ENCODE measurements around the gene WDR47.
"Not testable (repeated sequence)": the region's sequence is repeated elsewhere in the genome, so short reads cannot be mapped to it uniquely, and the experiment has no call there.

Gene WDR47

DNA sequence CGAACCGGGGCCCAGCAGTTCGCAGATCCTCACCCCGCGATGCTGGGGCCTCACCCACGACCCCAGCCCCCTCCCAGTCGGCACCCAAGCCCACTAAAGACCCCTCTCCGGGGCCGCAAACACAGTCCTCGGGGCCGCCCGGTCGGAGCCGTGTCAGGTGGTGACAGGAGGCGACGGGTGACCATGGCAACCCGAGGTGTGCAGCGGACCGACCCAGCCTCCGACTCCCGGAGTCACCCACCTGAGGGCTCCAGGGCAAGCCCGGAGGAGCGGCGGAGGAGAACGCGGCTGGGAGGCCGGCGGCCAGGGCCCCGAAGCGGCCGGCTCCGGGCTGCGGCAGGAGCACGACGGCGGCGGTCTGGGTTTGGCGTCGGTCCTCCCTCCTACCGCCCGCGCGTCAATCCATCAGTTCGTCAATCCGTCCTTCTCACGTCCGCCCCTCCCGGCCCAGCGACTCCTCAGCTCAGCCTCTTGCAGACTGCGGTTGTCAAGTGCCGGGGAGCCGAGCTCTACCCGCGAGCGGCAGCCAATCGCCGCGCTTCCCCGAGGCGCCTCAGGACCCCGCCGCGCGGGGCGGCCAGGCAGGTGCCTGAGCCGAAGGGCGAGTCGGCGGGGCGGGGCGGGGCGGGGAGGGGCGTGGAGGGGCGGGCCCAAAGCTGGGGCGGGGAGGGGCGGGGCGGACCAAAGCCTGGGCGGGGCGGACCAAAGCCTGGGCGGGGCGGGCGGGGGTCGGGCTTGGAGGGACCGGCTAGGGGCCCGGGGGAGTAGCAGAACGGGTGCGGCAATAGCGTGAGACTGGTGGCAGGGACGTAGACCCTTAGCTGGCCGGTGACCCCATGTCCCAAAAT is at the start of gene WDR47:
WDR47 (minus strand) TSS at position 482 of the 848 bp plus-strand sequence. CDS start 18,590 bp downstream, outside the sequence.
- DNase-seq, result peak; percentile 97

DNA sequence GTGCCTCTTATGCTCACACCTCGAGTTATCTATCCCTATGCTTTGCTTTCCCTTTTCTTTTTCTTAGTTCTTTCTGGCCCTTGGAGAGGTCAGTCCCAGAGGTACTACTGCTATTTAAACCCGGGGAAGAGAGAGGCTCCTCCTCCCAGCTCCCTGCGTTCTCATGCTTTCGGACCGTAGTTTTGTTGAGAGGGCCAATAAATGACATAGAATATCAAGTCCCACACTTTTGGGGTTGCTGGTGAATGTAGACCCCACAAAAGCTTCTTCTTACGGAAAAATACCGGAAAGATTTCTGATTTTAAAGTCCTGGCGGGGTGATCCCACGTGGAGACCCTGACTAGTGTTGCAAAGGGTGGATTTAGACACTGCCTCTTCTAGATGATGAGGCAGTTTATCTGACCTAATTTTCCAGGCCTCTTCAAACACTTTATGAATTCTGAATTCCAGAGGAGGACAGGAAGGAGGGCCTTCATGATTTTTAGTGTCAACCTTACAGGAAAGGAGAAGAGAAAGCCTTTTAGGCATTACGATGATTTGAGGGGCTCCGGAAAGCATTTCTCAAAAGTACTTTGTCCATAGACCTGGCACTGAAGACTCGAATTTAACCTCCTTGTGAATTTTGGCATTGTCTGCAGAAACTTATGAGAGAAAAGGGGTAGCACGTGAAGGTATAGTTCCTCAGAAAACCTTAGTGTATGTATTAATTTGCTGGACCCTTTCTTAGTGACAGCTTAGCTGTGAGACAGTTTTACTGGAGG is 49.4 kb upstream of the WDR47 start:
- no peak for DNase-seq

DNA sequence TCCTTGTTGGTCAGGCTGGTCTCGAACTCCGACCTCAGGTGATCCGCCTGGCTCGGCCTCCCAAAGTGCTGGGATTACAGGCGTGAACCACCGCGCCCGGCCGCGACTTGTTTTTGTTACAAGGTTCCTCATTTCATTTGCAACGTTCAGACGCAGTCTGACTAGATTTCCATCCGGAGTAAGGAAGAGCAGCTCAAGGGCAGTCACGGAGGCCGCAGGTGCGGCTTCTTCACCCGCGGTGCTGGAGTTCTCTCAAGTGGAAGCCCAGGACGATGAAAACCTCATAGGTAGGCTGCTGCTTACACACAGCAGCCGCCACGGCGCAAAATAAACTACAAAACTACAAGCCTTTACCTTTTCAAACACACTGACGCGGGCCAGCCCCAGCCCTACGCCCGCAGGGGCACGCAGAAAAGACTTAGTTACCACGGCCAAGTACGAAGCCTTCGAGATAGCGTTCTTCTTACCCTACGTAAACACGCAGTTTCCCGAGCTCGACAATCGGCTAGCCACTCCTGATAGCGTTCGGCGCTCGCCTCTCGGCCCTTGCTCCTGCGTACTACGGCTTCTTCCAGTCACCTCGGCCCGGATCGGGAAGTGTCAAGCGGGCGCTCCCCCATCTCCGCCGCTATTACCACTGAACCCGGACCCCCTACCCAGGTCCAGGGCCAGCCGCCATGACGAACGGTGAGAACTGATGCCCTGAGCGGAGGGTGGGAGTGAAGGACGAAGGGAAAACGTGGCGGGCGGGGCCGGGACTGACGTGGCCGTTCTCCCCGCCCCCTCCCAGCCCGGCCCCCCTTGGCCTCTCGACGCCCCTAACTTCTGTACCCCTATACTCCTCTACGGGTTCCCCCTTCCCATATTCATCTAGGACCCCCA is 48.5 kb upstream of the WDR47 start, which contains the start of gene TMEM167B:
TMEM167B (plus strand) TSS at position 569 of the 882 bp plus-strand sequence; CDS start at position 678, 109 bp downstream.
- peak; percentile 90 for DNase-seq

DNA sequence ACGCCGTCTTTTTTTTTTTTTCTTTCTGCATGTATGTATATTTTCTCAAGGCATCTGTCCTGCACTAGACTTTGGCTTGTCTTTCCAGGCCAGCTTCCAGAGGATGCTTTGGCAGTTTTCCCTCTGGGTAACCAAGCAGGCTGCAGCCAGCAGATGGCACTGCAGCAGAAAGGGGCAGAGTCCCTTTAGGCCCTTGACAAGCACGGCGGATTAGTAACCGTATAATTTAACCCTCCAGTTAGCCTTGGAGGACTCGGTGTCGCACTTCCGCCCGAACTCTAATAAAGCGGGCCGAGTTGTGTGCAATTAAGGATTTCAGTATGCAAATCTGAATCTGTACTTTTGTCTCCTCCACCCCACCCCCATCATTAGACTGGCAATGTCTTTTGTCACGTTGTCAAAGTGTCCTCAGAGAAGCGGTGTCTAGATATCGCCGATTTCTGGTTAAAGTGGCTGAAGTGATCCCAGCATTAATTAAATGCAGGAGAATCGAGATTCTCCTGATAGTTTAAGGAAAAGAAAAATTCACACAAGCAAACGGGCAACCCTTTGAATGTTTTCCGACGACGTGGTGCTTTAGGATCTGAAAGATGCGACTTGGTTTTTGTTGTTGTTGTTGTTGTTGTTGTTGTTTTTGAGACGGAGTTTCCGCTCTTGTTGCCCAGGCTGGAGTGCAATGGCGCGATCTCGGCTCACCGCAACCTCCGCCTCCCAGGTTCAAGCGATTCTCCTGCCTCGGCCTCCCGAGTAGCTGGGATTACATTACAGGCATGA is 47.5 kb upstream of the WDR47 start:
- DNase-seq, result peak; percentile 51

DNA sequence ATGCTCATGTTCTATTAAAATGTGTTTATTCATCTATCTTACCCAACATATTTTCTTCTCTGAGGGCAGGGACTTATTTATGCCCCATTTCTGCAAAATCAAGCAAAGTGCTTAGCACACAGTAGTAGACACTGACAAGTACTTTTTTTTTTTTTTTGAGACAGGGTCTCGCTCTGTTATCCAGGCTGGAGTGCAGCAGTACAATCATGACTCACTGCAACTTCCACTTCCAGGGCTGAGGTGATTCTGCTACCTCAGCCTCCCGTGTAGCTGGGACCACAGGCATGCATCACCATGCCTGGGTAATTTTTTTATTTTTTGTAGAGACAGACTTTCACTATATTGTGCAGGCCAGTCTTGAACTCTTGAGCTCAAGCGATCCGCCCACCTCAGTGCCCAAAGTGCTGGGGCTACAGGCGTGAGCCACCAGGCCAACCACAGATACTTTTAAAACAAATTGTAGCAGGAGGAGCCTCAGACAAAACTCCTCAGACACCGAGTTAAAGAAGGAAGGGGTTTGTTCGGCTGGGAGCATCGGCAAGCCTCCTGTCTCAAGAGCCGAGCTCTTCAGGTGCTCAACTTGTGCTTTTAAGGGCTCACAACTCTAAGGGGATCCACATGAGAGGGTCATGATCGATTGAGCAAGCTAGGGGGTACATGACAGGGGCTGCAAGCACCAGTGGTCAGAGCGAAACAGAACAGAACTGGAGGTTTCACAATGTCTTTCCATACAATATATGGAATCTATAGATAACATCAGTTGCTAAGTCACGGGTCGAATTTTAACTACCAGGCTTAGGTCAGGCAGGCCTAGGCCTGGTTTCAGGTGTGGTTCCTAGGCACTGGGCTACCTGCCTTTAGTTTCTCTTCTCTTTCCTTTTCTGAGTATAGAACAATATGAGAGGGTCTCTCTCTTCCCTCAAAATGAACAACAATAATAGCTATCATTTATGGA is 42.9 kb upstream of the WDR47 start:
- DNase-seq, result no peak

DNA sequence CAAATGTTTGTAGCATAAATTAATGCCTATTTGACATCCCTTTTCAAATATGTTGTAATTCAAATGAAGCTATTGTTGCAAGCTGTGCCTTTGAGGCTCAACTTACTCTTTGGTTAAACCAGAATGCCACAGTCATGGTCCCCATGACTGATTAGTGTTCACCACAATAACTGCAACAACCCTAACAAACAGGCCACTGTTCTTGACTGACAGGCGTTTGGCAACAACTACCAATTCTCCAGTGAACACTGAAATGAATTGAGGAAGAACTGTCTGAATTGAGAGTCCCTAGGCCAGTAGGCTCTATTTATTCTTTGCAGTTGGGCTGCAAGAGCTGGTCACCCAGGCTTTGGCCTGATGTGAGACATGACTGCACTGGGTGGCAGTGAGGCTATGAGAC is 42.0 kb upstream of the WDR47 start:
- no peak for DNase-seq

DNA sequence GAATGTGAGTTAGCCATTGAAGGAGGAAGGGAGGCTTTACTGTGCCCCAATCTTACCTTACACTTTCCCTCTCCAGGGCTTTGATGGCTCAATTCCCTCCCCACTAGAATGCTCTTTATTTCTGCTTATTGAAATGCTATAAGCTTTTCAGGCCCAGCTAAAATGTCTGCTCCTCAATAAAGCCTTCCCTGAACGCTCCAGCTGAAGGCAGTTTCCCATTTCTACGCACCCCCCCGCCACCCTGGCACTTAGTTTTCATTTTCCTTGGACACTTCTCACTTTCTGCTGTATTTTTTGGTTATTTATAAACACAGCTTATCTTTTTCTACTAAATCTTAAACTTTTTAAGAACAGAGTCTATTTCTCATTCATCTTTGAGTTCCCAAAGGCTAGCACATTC is 41.6 kb upstream of the WDR47 start:
- DNase-seq, result no peak

DNA sequence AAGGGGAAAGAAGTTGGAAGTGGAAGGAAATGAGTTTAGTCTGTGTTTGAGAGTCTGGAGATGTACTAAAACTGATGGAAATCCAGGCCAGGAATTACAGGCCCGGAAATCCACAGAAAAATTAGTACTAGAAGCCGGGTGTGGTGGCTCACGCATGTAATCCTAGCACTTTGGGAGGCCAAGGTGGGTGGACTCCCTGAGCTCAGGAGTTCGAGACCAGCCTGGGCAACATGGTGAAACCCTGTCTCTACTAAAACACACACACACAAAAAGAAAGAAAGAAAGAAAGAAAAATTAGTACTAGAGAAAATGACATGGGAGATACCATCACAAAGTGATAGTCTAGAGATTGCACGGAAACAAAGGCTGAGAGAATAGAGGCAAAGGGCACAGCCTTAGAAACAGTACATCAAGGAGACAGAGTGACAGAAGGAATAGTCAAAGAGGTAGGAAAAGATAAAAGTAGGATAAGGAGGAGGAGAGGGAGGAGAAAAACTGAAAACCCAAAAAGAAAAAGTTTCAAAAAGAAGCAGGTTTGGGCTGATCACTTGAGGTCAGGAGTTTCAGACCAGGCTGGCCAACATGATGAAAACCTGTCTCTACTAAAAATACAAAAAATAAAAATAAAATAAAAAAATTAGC is 38.7 kb upstream of the WDR47 start:
- DNase-seq, result no peak

DNA sequence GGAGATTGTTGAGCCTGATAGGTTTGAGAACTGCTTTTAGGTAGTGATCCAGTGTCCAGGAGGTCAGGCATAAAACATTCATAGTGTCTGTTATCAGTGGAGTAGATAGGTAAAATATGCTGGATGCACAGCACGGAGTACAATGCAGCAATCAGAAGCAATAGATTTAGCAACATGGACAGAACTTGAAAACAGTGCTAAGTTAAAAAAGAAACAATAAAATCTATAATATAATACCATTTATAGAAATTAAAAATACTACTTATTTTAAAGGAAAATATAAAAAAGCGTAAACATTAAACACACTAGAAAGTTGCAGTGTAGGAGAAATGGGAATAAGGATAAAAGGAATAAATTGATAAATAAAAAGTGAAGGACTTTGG is 37.3 kb upstream of the WDR47 start:
- no peak for DNase-seq

DNA sequence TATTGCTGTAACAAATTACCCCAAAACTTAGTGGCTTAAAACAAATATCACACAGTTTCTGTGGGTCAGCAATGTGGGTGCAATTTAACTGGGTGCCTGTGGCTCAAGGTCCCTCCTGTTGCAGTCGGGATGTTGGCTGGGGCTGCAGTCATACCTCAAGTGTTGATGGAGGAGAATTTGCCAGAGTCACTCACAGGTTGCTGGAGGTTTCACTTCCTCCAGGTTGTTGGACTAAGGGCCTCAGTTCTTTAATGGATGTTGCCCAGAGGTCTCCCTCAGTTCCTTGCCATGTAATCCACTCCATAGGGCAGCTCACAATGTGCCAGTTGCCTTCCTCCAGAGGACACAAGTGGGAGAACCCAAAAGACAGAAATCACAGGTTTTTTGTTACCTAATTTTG is 36.4 kb upstream of the WDR47 start:
- DNase-seq, result no peak

DNA sequence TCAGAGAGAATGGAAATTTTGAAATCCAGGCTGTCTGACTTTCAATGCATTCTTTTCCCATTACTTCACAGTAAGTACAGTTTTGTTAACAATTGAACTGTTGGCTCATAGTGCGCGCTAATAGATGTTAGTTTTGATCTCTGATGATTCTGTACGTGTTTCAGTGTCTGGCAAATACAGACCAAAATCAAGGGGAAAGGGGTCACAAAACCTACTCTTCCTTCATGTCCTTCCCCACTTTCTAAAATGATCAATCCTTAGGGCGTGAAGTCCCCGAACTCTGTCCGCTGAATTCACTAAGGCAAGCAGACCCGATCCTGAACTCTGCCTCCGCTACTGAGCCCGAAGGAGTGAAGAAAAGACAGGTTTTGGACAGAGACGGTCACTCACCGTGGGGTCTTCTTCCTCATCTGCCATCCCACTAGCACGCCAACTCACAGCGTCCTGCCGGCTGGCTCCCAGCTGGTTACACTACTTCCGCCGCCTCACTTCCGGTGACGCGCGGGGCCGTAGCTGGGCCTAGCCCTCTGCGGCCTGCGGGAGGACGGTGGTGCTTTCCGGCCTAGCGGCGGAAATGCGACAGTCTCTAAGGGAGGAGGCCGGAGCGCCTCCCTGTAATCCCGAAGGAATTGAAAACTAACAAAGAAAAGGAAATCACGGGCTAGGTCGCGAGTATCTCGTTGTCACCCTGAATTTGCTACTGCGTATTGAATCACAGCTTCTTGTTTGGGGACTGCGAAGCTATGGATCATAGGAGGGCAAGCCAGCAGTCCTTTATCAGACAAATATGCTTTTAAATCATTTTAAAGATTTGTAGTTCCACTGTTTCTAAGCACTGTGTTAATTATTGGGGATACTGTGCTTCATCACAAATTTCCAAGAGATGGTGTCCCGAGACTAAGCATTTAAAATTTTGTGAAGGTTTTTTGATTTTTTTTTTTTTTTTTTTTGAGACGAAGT is 33.9 kb upstream of the WDR47 start, which contains the start of gene TAF13:
TAF13 (minus strand) TSS at position 473 of the 960 bp plus-strand sequence; CDS start at position 417, 56 bp downstream.
- DNase-seq, result peak; percentile 89

DNA sequence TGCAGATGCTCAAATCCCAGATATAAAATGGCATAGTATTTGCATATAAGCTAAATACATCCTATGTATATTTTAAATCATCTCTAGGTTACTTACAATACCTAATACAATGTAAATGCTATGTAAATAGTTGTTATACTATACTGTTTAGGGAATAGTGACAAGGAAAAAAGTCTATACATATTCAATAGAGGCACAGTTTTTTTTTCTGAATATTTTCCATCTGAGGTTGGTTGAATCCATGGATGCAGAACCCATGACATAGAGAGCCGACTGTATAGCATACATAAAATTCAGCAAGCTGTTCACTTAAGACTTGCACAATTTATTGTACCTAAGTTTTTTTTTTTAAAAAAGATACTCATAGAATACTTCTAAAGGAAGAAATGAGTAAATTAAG is 27.4 kb upstream of the WDR47 start:
- no peak for DNase-seq

DNA sequence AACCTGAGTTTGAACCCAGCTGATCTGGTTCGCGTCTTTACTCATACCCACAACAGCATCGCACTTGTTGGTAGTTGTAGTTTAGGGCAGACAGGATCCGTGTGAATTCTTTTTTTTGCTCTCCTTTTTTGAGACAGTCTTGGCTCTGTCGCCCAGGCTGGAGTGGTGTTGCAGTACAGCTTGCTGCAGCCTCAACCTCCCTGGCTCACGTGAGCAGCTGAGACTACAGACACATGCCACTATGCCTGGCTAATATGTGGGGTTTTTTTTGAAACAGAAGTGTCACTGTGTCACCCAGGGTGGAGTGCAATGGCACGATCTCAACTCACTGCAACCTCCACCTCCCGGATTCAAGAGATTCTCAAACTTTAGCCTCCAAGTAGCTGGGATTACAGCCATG is 26.0 kb upstream of the WDR47 start:
- no peak for DNase-seq

DNA sequence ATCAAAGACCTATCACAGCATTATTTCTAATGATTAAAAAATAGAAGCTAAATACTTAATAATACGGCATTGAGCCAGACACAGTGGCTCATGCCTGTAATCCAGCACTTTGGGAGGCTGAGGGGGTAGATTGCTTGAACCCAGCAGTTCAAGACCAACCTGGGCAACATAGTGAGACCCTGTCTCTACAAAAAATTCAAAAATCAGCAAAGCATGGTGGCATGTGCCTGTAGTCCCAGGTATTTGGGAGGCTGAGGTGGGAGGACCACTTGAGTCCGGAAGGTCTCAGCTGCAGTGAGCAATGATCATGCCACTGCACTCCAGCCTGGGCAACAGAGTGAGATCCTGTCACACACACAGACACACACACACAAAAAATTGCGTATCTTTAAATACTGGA is 23.2 kb upstream of the WDR47 start:
- no peak for DNase-seq

DNA sequence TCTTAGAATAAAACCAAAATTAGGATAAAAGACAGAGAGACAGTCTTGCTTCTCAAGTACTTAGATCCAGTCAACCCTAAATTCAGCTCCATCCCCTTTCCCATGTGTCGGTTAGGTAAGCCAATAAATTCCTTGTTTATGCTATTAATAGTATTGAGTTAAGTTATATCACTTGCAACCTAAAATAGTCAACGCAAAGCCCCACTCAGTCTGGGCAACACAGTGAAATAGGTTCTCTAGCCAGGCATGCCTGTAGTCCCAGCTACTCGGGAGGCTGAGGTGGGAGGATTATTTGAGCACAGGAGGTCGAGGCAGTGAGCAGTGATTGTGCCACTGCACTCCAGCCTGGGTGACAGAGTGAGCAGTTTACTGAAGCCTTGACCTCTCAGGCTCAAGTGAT is 19.3 kb upstream of the WDR47 start:
- no peak for DNase-seq

DNA sequence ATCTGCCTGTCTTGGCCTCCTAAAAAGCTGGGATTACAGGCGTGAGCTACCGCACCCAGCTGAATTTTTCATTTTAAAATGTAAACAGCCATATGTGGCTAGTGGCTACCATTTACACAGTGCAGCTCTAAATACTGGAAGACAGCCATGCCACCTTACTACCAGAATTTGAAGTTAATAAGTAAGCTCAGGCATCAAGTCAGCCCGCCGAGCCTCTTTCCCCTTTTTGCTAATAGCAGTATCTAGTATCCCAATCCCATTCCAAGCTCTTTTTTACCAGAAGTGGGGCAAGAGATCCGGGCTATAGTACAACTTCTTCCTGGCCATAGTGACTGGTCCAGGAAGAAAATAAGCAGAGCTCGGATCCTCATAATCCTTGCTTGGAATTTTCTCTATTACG is 18.8 kb upstream of the WDR47 start:
- DNase-seq, result no peak

DNA sequence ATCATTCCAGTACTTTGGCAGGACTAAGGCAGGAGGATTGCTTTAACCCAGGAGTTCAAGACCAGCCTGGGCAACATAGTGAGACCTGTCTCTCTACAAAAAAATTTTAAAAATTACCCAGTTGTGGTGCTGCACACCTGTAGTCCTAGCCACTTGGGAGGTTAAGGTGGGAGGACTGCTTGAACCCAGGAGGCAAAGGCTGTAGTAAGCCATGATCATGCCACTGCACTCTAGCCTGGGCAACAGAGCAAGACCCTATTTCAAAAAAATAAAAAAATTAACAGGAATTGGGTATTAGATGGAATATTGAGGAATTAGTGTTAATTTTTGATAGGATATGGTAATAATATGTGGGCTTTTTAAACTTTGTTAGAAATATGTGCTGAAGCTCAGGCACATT is 17.1 kb upstream of the WDR47 start:
- no peak for DNase-seq

DNA sequence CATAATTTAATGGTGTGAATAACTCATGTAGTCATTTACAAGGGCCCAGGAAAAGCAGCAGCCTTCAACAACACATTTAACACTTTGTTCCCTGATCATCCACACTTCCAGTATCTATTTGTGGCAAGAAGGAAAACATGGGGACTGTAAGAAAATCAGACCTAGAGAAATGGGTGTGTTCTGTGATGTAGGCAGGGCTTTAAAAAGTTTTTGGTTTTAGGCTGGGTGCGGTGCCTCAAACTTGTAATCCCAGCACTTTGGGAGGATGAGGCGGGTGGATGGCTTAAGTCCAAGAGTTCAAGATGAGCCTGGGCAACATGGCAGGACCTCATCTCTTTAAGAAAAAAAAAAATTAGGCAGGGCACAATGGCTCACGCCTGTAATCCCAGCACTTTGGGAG is 14.2 kb upstream of the WDR47 start:
- no peak for DNase-seq

DNA sequence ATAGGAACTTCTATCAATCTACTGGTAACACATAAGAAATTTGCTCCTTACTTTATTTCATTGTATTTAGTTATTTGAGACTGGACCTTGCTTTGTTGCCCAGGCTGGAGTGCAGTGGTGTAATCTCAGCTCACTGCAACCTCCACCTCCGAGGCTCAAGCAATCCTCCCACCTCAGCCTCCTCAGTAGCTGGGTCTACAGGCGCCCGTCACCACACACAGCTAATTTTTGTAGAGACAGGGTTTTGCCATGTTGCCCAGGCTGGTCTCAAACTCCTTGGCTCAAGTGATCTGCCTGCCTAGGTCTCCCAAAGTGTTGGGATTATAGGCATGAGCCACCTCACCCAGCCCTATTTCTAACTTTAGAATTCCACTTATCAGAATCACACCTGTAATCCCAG is 10.2 kb upstream of the WDR47 start:
- not testable (repeated sequence) for DNase-seq
